Skeletal muscle cell (primary cell): ENCODE data around the gene SRMS.
A peak's percentile ranks its signal among the peaks of the same experiment; 100 is the strongest.
"Not testable (repeated sequence)": the region's sequence is repeated elsewhere in the genome, so short reads cannot be mapped to it uniquely, and the experiment has no call there.

Source experiments
- DNase-seq: peaks from one replicate; pipeline ENCODE4 v3.0.0-alpha.2; 2010; ENCODE audit warnings: low read depth
- H3K4me3 ChIP-seq: 2 replicates; pipeline ENCODE4 v1.5.1; 2011; ENCODE audit warnings: low read depth, mild to moderate bottlenecking, control low read depth, low read length, moderate library complexity

SRMS gene

GRCh38 chr20:63529861-63530787 lies 17.4 kb downstream of the SRMS start:
- DNase-seq = no peak
- H3K4me3 ChIP-seq = no peak overlapping the region

- no peak overlapping the region for H3K4me3 ChIP-seq
- no peak for DNase-seq
These were observed 18.2 kb downstream of the SRMS start for GRCh38 chr20:63529180-63529860.

- H3K4me3 ChIP-seq = no peak overlapping the region
- no peak for DNase-seq
These were observed 20.4 kb downstream of the SRMS start for GRCh38 chr20:63527184-63527583.

- no peak overlapping the region for H3K4me3 ChIP-seq
- no peak for DNase-seq
These were observed 21.6 kb downstream of the SRMS start for GRCh38 chr20:63525971-63526370.

- no peak overlapping the region for H3K4me3 ChIP-seq
- no peak for DNase-seq
These were observed 22.4 kb downstream of the SRMS start for GRCh38 chr20:63525185-63525584.

GRCh38 chr20:63522981-63523611 lies 24.5 kb downstream of the SRMS start:
- no peak overlapping the region for H3K4me3 ChIP-seq
- no peak for DNase-seq

- DNase-seq = no peak
- peak overlapping the region; percentile 86 for H3K4me3 ChIP-seq
These were observed 25.3 kb downstream of the SRMS start for GRCh38 chr20:63522091-63522868.

- peak overlapping the region; percentile 86 for H3K4me3 ChIP-seq
These were observed 25.9 kb downstream of the SRMS start for GRCh38 chr20:63521602-63522001.

GRCh38 chr20:63520934-63521601 lies 26.5 kb downstream of the SRMS start:
- DNase-seq = peak; percentile 8
- peak overlapping the region; percentile 86 for H3K4me3 ChIP-seq

More at GRCh38 chr20:63521602-63522001, 25.9 kb downstream of the SRMS start:
- no peak for DNase-seq

GRCh38 chr20:63520504-63520933 lies 27.0 kb downstream of the SRMS start, which contains the start of gene PPDPF:
Gene PPDPF, plus strand, starts transcription at chr20:63520765. Its CDS starts 544 bp downstream, at chr20:63521309.
- peak within 1 kb of the TSS; percentile 86 for H3K4me3 ChIP-seq
- peak; percentile 29 for DNase-seq

- DNase-seq = no peak
- H3K4me3 ChIP-seq = peak overlapping the region; percentile 86
These were observed 27.7 kb downstream of the SRMS start for GRCh38 chr20:63519668-63520503.

GRCh38 chr20:63518946-63519667 lies 28.4 kb downstream of the SRMS start:
- no peak for DNase-seq
- H3K4me3 ChIP-seq = peak overlapping the region; percentile 86

- H3K4me3 ChIP-seq = no peak overlapping the region
- no peak for DNase-seq
These were observed 29.1 kb downstream of the SRMS start for GRCh38 chr20:63518351-63518861.

- H3K4me3 ChIP-seq = no peak overlapping the region
- DNase-seq = no peak
These were observed 29.9 kb downstream of the SRMS start for GRCh38 chr20:63517376-63518309.

- H3K4me3 ChIP-seq, DNase-seq: not testable (repeated sequence)
These were observed 33.0 kb downstream of the SRMS start for GRCh38 chr20:63514520-63514919.

- no peak for DNase-seq
- no peak overlapping the region for H3K4me3 ChIP-seq
These were observed 34.3 kb downstream of the SRMS start for GRCh38 chr20:63513207-63513606.
